Kidney (tissue), 14 donors: Measurements from ENCODE around the gene WHAMM. TPM values are rescaled to one million over a fixed set of nuclear protein-coding genes. Genes with fewer than 3 reads are reported as not detected.

Source experiments
- DNase-seq, 5 donors: peaks; one replicate each; pipeline ENCODE4 v3.0.0-alpha.2; 2013 to 2020
- FAIRE-seq: peaks from 2 replicates; lab custom pipeline; 2012; peaks lifted over from hg19 to GRCh38; lab: Jason Lieb, UNC
- H3K27ac ChIP-seq, 2 donors: one replicate each; pipeline ENCODE4 v1.7.0; 2013; ENCODE audit warnings: low read depth in 2 of 2, low read length in 2 of 2, inconsistent platforms in 1 of 2
- H3K27me3 ChIP-seq: one replicate; pipeline ENCODE4 v1.7.1; 2013; ENCODE audit warnings: low read length, inconsistent platforms; ENCODE audit not compliant: control insufficient read depth, insufficient read depth
- H3K36me3 ChIP-seq, 3 donors: one replicate each; pipeline versions ENCODE4 v1.7.0 to v1.7.1; 2013; ENCODE audit warnings: low read length in 3 of 3, control low read depth in 1 of 3, inconsistent platforms in 1 of 3; ENCODE audit not compliant: insufficient read depth in 3 of 3, control insufficient read depth in 2 of 3
- H3K4me1 ChIP-seq, 3 donors: one replicate each; pipeline versions ENCODE4 v1.7.0 to v1.7.1; 2013; ENCODE audit warnings: low read length in 3 of 3, inconsistent platforms in 1 of 3, low read depth in 1 of 3; ENCODE audit not compliant: control insufficient read depth in 2 of 3, insufficient read depth in 2 of 3
- H3K4me3 ChIP-seq, 3 donors: one replicate each; pipeline versions ENCODE4 v1.7.0 to v1.8.1; 2013; ENCODE audit warnings: low read length in 3 of 3, control low read depth in 1 of 3, inconsistent platforms in 1 of 3
- H3K9ac ChIP-seq, 3 donors: one replicate each; pipeline versions ENCODE4 v1.7.0 to v1.7.1; 2013; ENCODE audit warnings: low read length in 3 of 3, control low read depth in 1 of 3, inconsistent platforms in 1 of 3
- H3K9me3 ChIP-seq, 3 donors: one replicate each; pipeline versions ENCODE4 v1.7.0 to v1.7.1; 2013; ENCODE audit warnings: low read length in 3 of 3, control low read depth in 1 of 3, inconsistent platforms in 1 of 3; ENCODE audit not compliant: control insufficient read depth in 2 of 3, insufficient read depth in 1 of 3
- CTCF ChIP-seq: IDR thresholded peaks from 3 replicates; pipeline ENCODE4 v1.5.1; 2012; ENCODE audit warnings: mild to moderate bottlenecking, moderate library complexity, borderline replicate concordance; ENCODE audit not compliant: insufficient read depth; ENCODE audit errors: extremely low read depth
- intact Hi-C: fragments of 100-400 bp; cut with DNase I; formaldehyde crosslinking; loops from one replicate; pipeline ENCODE4 v1.11.1; 2022
- polyA plus RNA-seq: library from polyadenylated mRNA; stranded (reverse); fragments of 350-450 nt; fragmentation: Illumina TruSeq; extraction: RNeasy Lipid Tissue Mini Kit (QIAGEN cat#74804); gene quantifications from one replicate; pipeline ENCODE4 v1.2.3, GENCODE V29; 2014; ENCODE audit warnings: low read depth, low replicate concordance; ENCODE audit not compliant: insufficient read depth
- total RNA-seq: library from RNA; stranded (reverse); fragmentation: NEBNext Ultra II Directional; extraction: Animal tissue kit (Norgen Biotek cat#: 25700); gene quantifications from one replicate; pipeline ENCODE4 v1.2.1, GENCODE V29; 2021
- donor health status: control.
- donor health status: control.
- donor health status: control.
- donor health status: control.
- donor health status: control.
- donor health status: DM: yes; HTN: yes; CAD: no.
- donor health status: Normal renal cell carcinoma (clear cell type).

Gene WHAMM
- total and polyA plus RNA-seq, 2 donors from 2014 or later = 4.0 to 13.8 TPM

GRCh38 chr15:82768414-82769054, 40.9 kb upstream of the WHAMM start:
- FAIRE-seq (no peak), DNase-seq (no peak)
- intact Hi-C loops = no loop called here
- H3K9me3 ChIP-seq = no peaks in the 10 kb centered on the region
- no peak overlapping the region for H3K4me3 ChIP-seq
- no peaks in the 10 kb centered on the region for H3K27me3 ChIP-seq
- TF ChIP-seq CTCF = no peak
- no peaks in the 10 kb centered on the region for H3K4me1 ChIP-seq
- no peaks in the 10 kb centered on the region for H3K36me3 ChIP-seq
- no peak overlapping the region for H3K9ac ChIP-seq
- no peak overlapping the region for H3K27ac ChIP-seq

GRCh38 chr15:82771789-82772607, 37.4 kb upstream of the WHAMM start:
- no peak overlapping the region for H3K9ac ChIP-seq
- H3K4me1 ChIP-seq = no peaks in the 10 kb centered on the region
- no peak for TF ChIP-seq CTCF
- H3K4me3 ChIP-seq = no peak overlapping the region
- H3K36me3 ChIP-seq = no peaks in the 10 kb centered on the region
- H3K9me3 ChIP-seq = no peaks in the 10 kb centered on the region
- no peak for DNase-seq
- FAIRE-seq = no peak
- H3K27ac ChIP-seq = no peak overlapping the region
- intact Hi-C loops = no loop called here
- no peaks in the 10 kb centered on the region for H3K27me3 ChIP-seq

DNA sequence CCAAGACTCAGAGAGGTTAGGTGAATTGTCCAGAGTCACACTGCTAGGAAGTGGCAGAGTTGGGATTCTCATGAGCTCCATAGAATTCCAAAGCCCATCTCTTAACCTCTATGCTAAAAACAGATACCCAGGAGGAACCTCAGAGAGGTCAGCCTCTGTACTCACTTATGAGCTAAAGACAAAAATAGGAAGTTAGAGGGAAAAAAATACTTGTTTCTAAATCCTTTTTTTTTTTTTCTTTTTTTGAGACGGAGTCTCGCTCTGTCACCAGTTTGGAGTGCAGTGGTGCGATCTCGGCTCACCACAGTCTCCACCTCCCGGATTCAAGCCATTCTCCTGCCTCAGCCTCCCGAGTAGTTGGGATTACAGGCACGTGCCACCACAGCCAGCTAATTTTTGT, 34.9 kb upstream of the WHAMM start:
- DNase-seq (no peak), FAIRE-seq (no peak)
- Histone ChIP-seq H3K4me1 (no peaks in the 10 kb centered on the region), H3K9ac (no peak overlapping the region), H3K36me3 (no peaks in the 10 kb centered on the region), H3K27ac (no peak overlapping the region), H3K27me3 (no peaks in the 10 kb centered on the region), H3K4me3 (no peak overlapping the region), H3K9me3 (no peaks in the 10 kb centered on the region)
- intact Hi-C loops = no loop called here
- TF ChIP-seq CTCF = no peak
